ENCODE measurements around the gene CRYBG1. TPM values are rescaled to one million over a fixed set of nuclear protein-coding genes. Genes with fewer than 3 reads are reported as not detected.

CRYBG1 gene
- total RNA-seq, 2 donors from 2014 or later = 2.5 to 2.7 TPM

- peaks cover 26% of the 10 kb centered on the region for H3K27me3 ChIP-seq (ENCODE audit: control insufficient read depth, insufficient read depth, low read length, poor library complexity, severe bottlenecking)
- DNase-seq = no peak
- H3K4me3 ChIP-seq (ENCODE audit: low read length) = no peak overlapping the region
- no peaks in the 10 kb centered on the region for H3K36me3 ChIP-seq (ENCODE audit: control insufficient read depth, insufficient read depth, low read length)
- H3K27ac Mint-ChIP-seq = no peak overlapping the region
- H3K27me3 Mint-ChIP-seq (ENCODE audit: insufficient read depth) = peaks cover 8% of the 10 kb centered on the region
- no peaks in the 10 kb centered on the region for H3K9me3 ChIP-seq (ENCODE audit: control insufficient read depth, low read length)
- no peaks in the 10 kb centered on the region for H3K4me1 ChIP-seq (ENCODE audit: control insufficient read depth, insufficient read depth, low read length)
- H3K4me3 Mint-ChIP-seq = no peak overlapping the region
- 94 to 97% methylated on average over 3 of the region's 3 CpGs for WGBS, 2 experiments (ENCODE audit: insufficient coverage in 1 of 2, insufficient read length in 1 of 2)
- no peak overlapping the region for H3K9ac ChIP-seq (ENCODE audit: extremely low read depth, low read length, poor library complexity, severe bottlenecking)
- no peaks in the 10 kb centered on the region for H3K36me3 Mint-ChIP-seq (ENCODE audit: low read depth)
- H3K4me1 Mint-ChIP-seq = peaks cover 4% of the 10 kb centered on the region
- TF ChIP-seq, protein P1, sequence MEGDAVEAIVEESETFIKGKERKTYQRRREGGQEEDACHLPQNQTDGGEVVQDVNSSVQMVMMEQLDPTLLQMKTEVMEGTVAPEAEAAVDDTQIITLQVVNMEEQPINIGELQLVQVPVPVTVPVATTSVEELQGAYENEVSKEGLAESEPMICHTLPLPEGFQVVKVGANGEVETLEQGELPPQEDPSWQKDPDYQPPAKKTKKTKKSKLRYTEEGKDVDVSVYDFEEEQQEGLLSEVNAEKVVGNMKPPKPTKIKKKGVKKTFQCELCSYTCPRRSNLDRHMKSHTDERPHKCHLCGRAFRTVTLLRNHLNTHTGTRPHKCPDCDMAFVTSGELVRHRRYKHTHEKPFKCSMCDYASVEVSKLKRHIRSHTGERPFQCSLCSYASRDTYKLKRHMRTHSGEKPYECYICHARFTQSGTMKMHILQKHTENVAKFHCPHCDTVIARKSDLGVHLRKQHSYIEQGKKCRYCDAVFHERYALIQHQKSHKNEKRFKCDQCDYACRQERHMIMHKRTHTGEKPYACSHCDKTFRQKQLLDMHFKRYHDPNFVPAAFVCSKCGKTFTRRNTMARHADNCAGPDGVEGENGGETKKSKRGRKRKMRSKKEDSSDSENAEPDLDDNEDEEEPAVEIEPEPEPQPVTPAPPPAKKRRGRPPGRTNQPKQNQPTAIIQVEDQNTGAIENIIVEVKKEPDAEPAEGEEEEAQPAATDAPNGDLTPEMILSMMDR (conservative IDR thresholded peaks at IDR 0.05) = no peak
- no peak overlapping the region for H3K27ac ChIP-seq (ENCODE audit: low read depth, low read length)
- no peaks in the 10 kb centered on the region for H3K9me3 Mint-ChIP-seq
Measured at GRCh38 chr6:106431972-106432371, 71.5 kb downstream of the CRYBG1 start.

GRCh38 chr6:106434530-106434929 lies 74.0 kb downstream of the CRYBG1 start:
- Histone ChIP-seq H3K27me3 (ENCODE audit: control insufficient read depth, insufficient read depth, low read length, poor library complexity, severe bottlenecking) (peaks cover 13% of the 10 kb centered on the region), H3K4me1 (ENCODE audit: control insufficient read depth, insufficient read depth, low read length) (no peaks in the 10 kb centered on the region), H3K9ac (ENCODE audit: extremely low read depth, low read length, poor library complexity, severe bottlenecking) (no peak overlapping the region), H3K27ac (ENCODE audit: low read depth, low read length) (no peak overlapping the region), H3K9me3 (ENCODE audit: control insufficient read depth, low read length) (no peaks in the 10 kb centered on the region), H3K4me3 (ENCODE audit: low read length) (no peak overlapping the region), H3K36me3 (ENCODE audit: control insufficient read depth, insufficient read depth, low read length) (no peaks in the 10 kb centered on the region)
- no peak overlapping the region for H3K4me3 Mint-ChIP-seq
- no peak overlapping the region for H3K27ac Mint-ChIP-seq
- no peaks in the 10 kb centered on the region for H3K9me3 Mint-ChIP-seq
- DNase-seq = no peak
- TF ChIP-seq, protein P1 (conservative IDR thresholded peaks at IDR 0.05) = no peak
- H3K36me3 Mint-ChIP-seq (ENCODE audit: low read depth) = no peaks in the 10 kb centered on the region
- H3K27me3 Mint-ChIP-seq (ENCODE audit: insufficient read depth) = peaks cover 4% of the 10 kb centered on the region
- peaks cover 4% of the 10 kb centered on the region for H3K4me1 Mint-ChIP-seq

DNA sequence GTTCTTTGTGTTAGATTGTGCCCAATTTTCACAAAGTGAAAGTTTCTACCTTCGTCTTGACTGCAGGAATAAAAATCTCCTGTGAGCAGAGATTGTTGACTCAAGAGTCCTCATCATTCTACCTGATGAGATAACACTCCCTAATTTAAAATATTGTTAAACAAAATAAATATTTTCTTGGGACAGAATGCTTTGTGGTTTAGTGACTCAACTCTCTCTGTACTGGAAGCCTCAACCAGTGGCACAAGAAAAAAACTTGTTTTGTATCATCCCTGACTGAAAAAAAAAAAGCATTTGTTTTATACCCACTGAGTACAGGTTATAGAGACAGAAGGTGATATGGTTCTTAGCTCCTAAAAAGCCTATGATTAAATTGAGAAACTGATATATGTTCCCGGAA lies 78.9 kb downstream of the CRYBG1 start:
- Histone ChIP-seq H3K27me3 (ENCODE audit: control insufficient read depth, insufficient read depth, low read length, poor library complexity, severe bottlenecking) (peaks cover 46% of the 10 kb centered on the region), H3K36me3 (ENCODE audit: control insufficient read depth, insufficient read depth, low read length) (no peaks in the 10 kb centered on the region), H3K9ac (ENCODE audit: extremely low read depth, low read length, poor library complexity, severe bottlenecking) (no peak overlapping the region), H3K4me1 (ENCODE audit: control insufficient read depth, insufficient read depth, low read length) (no peaks in the 10 kb centered on the region), H3K27ac (ENCODE audit: low read depth, low read length) (no peak overlapping the region), H3K4me3 (ENCODE audit: low read length) (no peak overlapping the region), H3K9me3 (ENCODE audit: control insufficient read depth, low read length) (no peaks in the 10 kb centered on the region)
- TF ChIP-seq, protein P1 (conservative IDR thresholded peaks at IDR 0.05) = no peak
- Mint-ChIP-seq H3K4me3 (no peak overlapping the region), H3K9me3 (no peaks in the 10 kb centered on the region), H3K4me1 (no peaks in the 10 kb centered on the region), H3K27ac (no peak overlapping the region), H3K27me3 (ENCODE audit: insufficient read depth) (peaks cover 2% of the 10 kb centered on the region), H3K36me3 (ENCODE audit: low read depth) (no peaks in the 10 kb centered on the region)
- DNase-seq = no peak
- 97% methylated on average over 2 of the region's 2 CpGs; no CpG with 5 or more reads in 1 of the 2 experiments for whole genome bisulfite sequencing, 2 experiments (ENCODE audit: insufficient coverage in 1 of 2, insufficient read length in 1 of 2)

Data from endodermal cell (in vitro differentiated cells).